H1 (cell line): ENCODE measurements around the gene MS4A8. TPM values are rescaled to one million over a fixed set of nuclear protein-coding genes. Genes with fewer than 3 reads are reported as not detected.

Experiments
- polyA plus RNA-seq, 7 experiments: library from polyadenylated mRNA; depleted of rRNA in 3 of 7; stranded (reverse) in 5 of 7; unstranded in 2 of 7; fragments of >200 nt in 5 of 7; fragments of 200-250 nt in 2 of 7; gene quantifications; 1 replicate in 5 of 7; 2 replicates in 1 of 7; 4 replicates in 1 of 7; pipeline versions ENCODE4 v1.2.1 to v1.2.3, GENCODE V29; 2011 to 2013; ENCODE audit warnings: missing spikeins in 2 of 7, mixed read lengths in 2 of 7
- total RNA-seq: library from RNA; stranded (reverse); fragmentation: NEBNext Ultra II Directional; extraction: Animal tissue kit (Norgen Biotek cat#: 25700); gene quantifications from 2 replicates; pipeline ENCODE4 v1.2.1, GENCODE V29; 2021

MS4A8 gene
- total and polyA plus RNA-seq, 2 of the 8 experiments (the other 6 are each of a cell fraction or from before 2014, with no cell fraction given), result not detected

Other genes starting within 250 kb of the MS4A8 start
- gene MS4A1, start 243.8 kb upstream of the MS4A8 start, total RNA-seq, result not detected in 2 replicates
- gene MS4A1, start 243.8 kb upstream of the MS4A8 start, polyA plus RNA-seq (2011; rRNA removed), result not detected in 2 replicates
- gene MS4A12, start 206.8 kb upstream of the MS4A8 start, total RNA-seq, result 0.39 TPM in 1 of 2 replicates, not detected in the other
- gene MS4A12, start 206.8 kb upstream of the MS4A8 start, polyA plus RNA-seq (2011; rRNA removed), result 0.14 and 0.24 TPM in 2 replicates
- not detected in 2 replicates for gene MS4A13, start 184.2 kb upstream of the MS4A8 start, total RNA-seq
- not detected in 2 replicates for gene MS4A13, start 184.2 kb upstream of the MS4A8 start, polyA plus RNA-seq (2011; rRNA removed)
- gene MS4A18, start 25.1 kb downstream of the MS4A8 start, total RNA-seq, result not detected in 2 replicates
- not detected in 2 replicates for gene MS4A18, start 25.1 kb downstream of the MS4A8 start, polyA plus RNA-seq (2011; rRNA removed)
- 0.17 TPM in 1 of 2 replicates, not detected in the other for gene MS4A15, start 57.3 kb downstream of the MS4A8 start, total RNA-seq
- 0.15 and 0.41 TPM in 2 replicates for gene MS4A15, start 57.3 kb downstream of the MS4A8 start, polyA plus RNA-seq (2011; rRNA removed)
- gene MS4A10, start 85.7 kb downstream of the MS4A8 start, total RNA-seq, result not detected in 2 replicates
- gene MS4A10, start 85.7 kb downstream of the MS4A8 start, polyA plus RNA-seq (2011; rRNA removed), result not detected in 2 replicates
- 76.4 and 77.1 TPM in 2 replicates for gene CCDC86, start 142.5 kb downstream of the MS4A8 start, total RNA-seq
- gene CCDC86, start 142.5 kb downstream of the MS4A8 start, polyA plus RNA-seq (2011; rRNA removed), result 37.7 and 55.6 TPM in 2 replicates
- gene PTGDR2, start 156.3 kb downstream of the MS4A8 start, total RNA-seq, result 0.11 TPM in 1 of 2 replicates, not detected in the other
- gene PTGDR2, start 156.3 kb downstream of the MS4A8 start, polyA plus RNA-seq (2011; rRNA removed), result 0.20 and 0.25 TPM in 2 replicates
- not detected in 2 replicates for gene ZP1, start 167.9 kb downstream of the MS4A8 start, total RNA-seq
- 0.16 TPM in 1 of 2 replicates, not detected in the other for gene ZP1, start 167.9 kb downstream of the MS4A8 start, polyA plus RNA-seq (2011; rRNA removed)
- gene PRPF19, start 207.0 kb downstream of the MS4A8 start, total RNA-seq, result 140 and 141 TPM in 2 replicates
- 107 and 176 TPM in 2 replicates for gene PRPF19, start 207.0 kb downstream of the MS4A8 start, polyA plus RNA-seq (2011; rRNA removed)
- 30.3 and 30.7 TPM in 2 replicates for gene TMEM109, start 214.5 kb downstream of the MS4A8 start, total RNA-seq
- gene TMEM109, start 214.5 kb downstream of the MS4A8 start, polyA plus RNA-seq (2011; rRNA removed), result 27.3 and 29.9 TPM in 2 replicates
- gene TMEM132A, start 224.8 kb downstream of the MS4A8 start, total RNA-seq, result 97.9 and 98.2 TPM in 2 replicates
- gene TMEM132A, start 224.8 kb downstream of the MS4A8 start, polyA plus RNA-seq (2011; rRNA removed), result 46.6 and 69.0 TPM in 2 replicates